NCI-H526 treated with DMSO at 0.1 percent for 48 hours (cell line): ENCODE data around the gene FITM2.
"Not testable (repeated sequence)": the region's sequence is repeated elsewhere in the genome, so short reads cannot be mapped to it uniquely, and the experiment has no call there.

ENCODE experiments used
- DNase-seq: peaks from one replicate; lab custom pipeline; 2025; lab: John Stamatoyannopoulos, UW

Gene FITM2, protein sequence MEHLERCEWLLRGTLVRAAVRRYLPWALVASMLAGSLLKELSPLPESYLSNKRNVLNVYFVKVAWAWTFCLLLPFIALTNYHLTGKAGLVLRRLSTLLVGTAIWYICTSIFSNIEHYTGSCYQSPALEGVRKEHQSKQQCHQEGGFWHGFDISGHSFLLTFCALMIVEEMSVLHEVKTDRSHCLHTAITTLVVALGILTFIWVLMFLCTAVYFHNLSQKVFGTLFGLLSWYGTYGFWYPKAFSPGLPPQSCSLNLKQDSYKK

DNA sequence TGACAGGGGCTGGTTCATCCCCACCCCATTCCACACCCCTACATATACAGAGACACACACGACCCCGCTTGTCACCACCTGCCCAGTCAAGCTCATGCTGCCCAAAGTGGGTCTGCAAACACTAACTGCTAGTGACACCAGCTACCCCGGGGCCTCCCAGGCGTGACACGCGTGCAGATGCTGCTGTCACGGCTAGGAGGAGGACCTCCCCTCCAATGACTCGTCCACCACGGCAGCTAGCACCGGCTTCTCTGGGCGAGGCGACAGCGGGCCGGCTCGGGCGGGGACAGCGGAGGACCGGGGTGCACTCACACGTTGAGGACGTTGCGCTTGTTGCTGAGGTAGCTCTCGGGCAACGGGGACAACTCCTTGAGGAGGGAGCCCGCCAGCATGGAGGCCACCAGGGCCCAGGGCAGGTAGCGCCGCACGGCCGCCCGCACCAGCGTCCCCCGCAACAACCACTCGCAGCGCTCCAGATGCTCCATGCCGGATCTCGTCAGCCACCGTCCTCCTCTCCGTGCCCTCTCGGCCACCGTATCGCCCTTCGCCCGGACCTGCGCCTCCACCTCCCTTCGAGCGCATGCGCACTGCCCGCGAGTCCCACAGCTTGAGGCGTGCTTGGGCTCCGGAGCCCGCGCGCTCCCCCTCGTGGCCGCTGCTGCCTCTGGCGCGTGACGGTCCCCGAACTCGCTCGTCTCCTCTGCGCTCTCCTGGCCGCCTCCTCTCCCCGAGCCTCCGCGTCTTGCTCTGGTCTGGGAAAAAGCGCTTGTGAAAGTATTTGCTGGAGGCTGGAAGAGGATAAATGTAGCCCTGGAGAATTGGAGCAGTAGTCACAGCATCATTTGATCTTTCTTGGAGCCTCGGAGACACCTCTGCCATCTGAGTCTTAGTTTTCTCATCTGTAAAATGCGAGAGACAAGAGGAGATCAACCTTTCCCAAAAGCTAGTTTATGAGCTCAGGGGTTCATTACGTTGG, at the start of gene FITM2:
TSS of gene FITM2 (minus strand) at position 539 of the 976 bp plus-strand sequence. CDS start at position 485, 54 bp downstream.
- DNase-seq = peak; percentile 92

DNA sequence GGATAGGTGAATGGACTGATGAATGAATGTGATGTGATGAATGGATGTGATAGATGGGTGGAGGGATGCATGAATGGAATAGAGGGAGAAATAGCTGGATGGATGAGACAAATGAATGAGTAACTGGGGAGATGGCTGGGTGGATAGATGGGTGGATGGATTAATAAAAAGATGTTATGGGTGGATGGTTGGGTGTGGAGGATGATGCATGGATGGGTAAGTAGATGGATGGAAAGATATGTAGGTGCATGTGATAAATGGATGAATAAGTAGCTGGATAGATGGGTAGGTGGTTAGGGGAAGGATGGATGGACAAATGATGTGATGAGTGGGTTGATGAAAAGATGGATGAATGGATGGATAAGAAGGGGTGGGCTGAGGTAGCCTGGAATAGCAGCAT, 49.2 kb upstream of the FITM2 start:
- no peak for DNase-seq

GRCh38 chr20:44358776-44359175, 47.8 kb upstream of the FITM2 start:
- DNase-seq = no peak

DNA sequence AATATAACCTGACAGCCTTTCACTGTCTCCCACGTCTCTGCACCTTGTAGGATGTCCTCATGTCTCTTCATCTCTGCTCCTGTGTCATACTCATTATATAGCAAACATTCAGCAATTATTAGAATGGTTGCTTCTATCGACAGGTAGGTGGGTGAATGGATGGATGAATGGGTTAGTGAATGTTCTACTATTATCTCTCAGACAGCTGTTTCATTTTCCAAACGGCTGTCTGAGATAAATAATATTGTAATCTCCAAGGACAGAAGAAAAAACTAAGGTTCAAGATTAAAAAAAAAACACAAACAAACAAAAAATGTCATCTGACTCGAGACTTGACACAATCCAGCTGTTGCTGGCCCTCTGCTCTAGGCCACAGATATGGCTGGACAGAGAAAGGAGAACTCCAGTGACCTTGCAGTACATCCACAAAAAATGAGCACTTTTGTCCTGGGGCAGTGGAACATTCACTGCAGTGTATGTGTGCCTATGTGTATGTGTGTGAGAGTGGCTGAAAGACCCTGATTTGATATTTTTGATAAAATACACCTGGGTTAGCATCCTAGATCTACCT, 46.6 kb upstream of the FITM2 start:
- DNase-seq = no peak

DNA sequence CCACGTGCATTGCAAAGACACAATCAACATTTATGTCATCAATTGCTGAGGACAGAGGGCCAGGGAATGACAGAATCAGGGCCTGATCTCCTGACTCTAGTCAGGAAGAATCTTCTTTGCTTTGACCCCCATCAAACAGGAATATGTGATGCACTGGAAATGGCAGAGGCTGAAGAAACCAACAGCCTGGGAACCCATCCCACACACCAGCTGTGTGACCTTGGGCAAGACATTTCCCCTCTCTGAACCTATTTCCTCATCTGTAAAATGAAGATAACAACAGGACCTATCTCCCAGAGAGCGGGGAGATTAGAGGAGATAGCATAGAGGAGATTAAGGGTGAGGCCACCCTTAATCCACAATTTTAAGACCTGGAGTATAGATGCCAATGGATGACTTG, 46.0 kb upstream of the FITM2 start:
- no peak for DNase-seq

GRCh38 chr20:44356353-44356723, 45.3 kb upstream of the FITM2 start:
- no peak for DNase-seq

- DNase-seq = no peak
These were observed 44.7 kb upstream of the FITM2 start, which contains the start of gene HNF4A for GRCh38 chr20:44355498-44356352. TSS of gene HNF4A (plus strand) at chr20:44355699. CDS start at chr20:44355805, 106 bp downstream.

GRCh38 chr20:44354979-44355497, 44.0 kb upstream of the FITM2 start:
- DNase-seq = no peak

DNA sequence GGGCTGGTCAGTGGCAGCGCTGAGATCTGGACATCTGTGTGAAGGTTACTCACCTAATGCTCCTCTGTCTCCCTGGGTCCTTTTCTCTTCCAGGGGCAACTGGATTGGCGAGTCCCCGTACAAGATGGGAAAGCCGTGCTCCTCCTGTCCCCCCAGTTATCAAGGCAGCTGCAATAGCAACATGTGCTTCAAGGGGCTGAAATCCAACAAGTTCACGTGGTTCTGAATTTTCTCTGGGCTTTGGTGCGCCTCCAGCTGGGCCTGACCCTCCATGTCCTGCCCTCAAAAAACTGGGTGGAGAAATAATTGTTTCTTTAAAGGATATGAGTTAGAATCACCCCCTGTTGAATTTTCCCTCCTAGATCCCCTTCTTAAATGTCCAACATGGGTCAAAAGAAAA, 39.6 kb upstream of the FITM2 start:
- DNase-seq = no peak

GRCh38 chr20:44349349-44349748, 38.3 kb upstream of the FITM2 start:
- no peak for DNase-seq

DNA sequence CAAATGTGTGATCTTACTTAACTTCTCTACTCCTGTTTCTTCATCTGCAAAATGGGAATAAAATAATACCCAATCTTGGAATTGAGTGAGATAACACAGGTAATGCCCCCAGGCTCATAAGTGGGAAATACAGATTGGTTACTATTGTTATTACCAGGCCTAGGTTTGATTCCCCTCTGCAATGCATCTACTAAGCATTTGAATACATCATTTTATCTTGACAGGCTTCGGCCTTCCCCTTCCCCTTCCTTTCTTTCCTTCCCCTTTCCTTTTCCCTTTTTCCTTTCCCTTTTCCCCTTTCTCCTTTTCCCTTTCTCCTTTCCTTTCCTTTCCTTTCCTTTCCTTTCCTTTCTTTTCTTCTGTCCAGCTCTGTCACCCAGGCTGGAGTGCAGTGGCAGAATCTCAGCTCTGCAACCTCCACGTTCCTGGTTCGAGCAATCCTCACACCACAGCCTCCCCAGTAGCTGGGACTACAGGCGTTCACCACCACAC, 37.2 kb upstream of the FITM2 start:
- DNase-seq = no peak

- not testable (repeated sequence) for DNase-seq
These were observed 34.9 kb upstream of the FITM2 start for GRCh38 chr20:44345941-44346340.

GRCh38 chr20:44345147-44345546, 34.1 kb upstream of the FITM2 start:
- no peak for DNase-seq

GRCh38 chr20:44344723-44345122, 33.7 kb upstream of the FITM2 start:
- no peak for DNase-seq

DNA sequence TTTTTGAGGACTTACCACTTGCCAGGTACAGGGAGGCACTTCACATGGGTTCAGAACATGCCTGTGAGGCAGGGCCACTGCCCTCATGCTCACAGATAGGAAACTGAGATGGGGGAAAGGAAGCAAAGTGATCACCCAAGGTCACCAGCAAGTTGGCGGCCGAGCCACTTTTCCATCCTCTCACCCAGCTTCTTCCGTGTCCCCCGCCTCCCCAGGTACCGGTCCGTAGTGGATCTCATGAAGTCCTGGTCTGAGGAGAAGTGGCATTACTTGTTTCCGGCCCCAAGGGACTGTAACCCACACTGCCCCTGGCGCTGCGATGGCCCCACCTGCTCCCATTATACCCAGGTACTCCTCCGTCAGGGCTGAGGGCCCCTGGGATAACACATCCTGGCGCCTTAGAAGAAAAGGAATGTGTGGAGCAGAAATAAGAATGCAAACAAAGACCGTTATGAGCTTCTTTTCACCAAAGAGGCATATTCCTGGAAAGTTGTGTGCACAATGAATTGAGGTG, 32.2 kb upstream of the FITM2 start:
- DNase-seq = no peak

GRCh38 chr20:44342248-44342647, 31.2 kb upstream of the FITM2 start:
- DNase-seq = no peak

DNA sequence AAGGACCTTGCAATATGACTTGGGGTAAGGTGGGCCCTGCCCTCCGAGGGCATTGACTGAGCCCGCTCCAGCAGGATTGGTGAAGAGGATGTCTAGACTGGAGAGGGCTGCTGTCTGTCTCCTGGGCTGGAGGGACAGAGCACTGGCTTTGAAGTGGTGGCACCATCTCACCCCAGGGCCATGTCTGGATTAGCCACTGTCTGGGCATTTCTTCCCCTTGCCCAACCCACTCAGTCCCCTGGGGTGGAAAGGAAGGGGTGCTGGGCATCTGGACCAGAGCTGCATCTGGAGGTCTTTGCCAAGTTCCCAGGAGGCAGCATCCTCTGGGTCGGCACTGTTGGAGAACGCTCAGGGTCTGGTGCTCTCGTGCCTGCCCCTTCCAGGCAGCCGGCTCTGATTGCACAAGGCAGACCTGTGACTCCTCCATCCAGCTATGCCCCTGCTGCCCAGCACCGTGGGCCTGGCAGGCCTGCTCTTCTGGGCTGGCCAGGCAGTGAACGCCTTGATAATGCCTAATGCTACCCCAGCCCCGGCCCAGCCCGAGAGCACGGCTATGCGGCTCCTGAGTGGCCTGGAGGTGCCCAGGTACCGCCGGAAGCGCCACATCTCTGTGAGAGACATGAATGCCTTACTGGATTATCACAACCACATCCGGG, 25.9 kb upstream of the FITM2 start, which contains the start of gene R3HDML:
TSS of gene R3HDML (plus strand) at position 319 of the 656 bp plus-strand sequence. CDS start at position 434, 115 bp downstream.
- no peak for DNase-seq

GRCh38 chr20:44336086-44336485, 25.1 kb upstream of the FITM2 start:
- peak; percentile 15 for DNase-seq

GRCh38 chr20:44335675-44336074, 24.7 kb upstream of the FITM2 start:
- no peak for DNase-seq

DNA sequence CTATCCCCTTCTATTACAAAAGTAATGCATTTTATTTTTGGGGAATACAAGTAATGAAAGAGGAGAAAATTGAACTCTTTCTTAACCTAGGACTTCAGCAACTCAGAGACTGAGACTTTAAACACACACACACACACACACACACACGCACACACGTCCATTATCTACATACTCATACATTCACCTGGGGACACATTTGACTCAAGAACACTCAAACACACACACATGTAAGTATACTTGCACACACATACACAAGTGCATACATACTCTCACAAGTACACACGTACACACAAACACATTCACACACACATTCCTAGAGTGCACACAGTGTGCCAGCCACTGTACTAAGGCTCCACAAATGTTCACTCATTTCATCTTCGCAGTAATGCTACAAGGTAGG, 23.7 kb upstream of the FITM2 start:
- DNase-seq = no peak
